ENCODE data around the gene OR11G2. TPM values are rescaled to one million over a fixed set of nuclear protein-coding genes. Genes with fewer than 3 reads are reported as not detected.
A peak's percentile ranks its signal among the peaks of the same experiment; 100 is the strongest.
"Not testable (repeated sequence)": the region's sequence is repeated elsewhere in the genome, so short reads cannot be mapped to it uniquely, and the experiment has no call there.

Gene OR11G2
- polyA plus RNA-seq, 2 of the 4 experiments (the other 2 are of a cell fraction) = not detected

DNA sequence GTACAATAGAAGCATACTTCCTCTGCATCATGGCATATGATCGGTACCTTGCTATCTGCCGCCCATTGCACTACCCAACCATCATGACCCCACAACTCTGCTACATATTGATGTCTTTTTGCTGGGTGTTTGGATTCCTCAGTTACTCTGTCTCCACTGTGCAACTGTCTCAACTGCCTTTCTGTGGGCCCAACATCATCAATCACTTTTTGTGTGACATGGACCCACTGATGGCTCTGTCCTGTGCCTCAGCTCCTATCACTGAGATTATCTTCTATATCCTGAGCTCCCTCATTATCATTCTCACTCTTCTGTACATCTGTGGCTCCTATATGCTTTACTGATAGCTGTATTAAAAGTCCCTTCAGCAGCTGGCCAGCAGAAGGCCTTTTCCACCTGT is 18.9 kb downstream of the OR11G2 start:
- Histone ChIP-seq H3K4me3 (no peak overlapping the region), H3K27ac (no peak overlapping the region), H3K4me2 (no peak overlapping the region), H3K4me1 (no peaks in the 10 kb centered on the region), H3K9me3 (peaks cover under 1% of the 10 kb centered on the region; the same call in 1 of the 3 replicates)
- ATAC-seq = no peak
- FAIRE-seq = no peak
- ChIA-PET POLR2A (no interaction called here), CTCF (no interaction called here)
- 77% methylated on average over 2 of the region's 2 CpGs for WGBS (ENCODE audit: missing lambda C conversion rate)
- TF ChIP-seq BHLHE40 (IDR thresholded peaks at IDR 0.05; ENCODE audit: low read depth, low read length) (no peak), ESRRA (IDR thresholded peaks at IDR 0.05; ENCODE audit: borderline replicate concordance, low read length) (no peak)
- DNase-seq (ENCODE audit: low read depth in 1 of 2, low spot score in 1 of 2) = no peak

DNA sequence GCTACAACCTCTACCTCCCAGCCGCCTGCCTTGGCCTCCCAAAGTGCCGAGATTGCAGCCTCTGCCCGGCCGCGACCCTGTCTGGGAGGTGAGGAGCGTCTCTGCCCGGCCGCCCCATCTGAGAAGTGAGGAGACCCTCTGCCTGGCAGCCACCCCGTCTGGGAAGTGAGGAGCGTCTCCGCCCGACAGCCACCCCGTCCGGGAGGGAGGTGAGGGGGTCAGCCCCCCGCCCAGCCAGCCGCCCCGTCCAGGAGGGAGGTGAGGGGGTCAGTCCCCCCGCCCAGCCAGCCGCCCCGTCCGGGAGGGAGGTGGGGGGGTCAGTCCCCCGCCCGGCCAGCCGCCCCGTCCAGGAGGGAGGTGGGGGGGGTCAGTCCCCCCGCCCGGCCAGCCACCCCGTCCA is 21.7 kb downstream of the OR11G2 start:
- CTCF ChIA-PET; H3K4me3 ChIP-seq; H3K4me2 ChIP-seq; ATAC-seq; POLR2A ChIA-PET; H3K9me3 ChIP-seq; DNase-seq (ENCODE audit: low read depth in 1 of 2, low spot score in 1 of 2); FAIRE-seq; H3K4me1 ChIP-seq; H3K27ac ChIP-seq: not testable (repeated sequence)
- no CpG with 5 or more reads among the region's 28 CpGs for WGBS (ENCODE audit: missing lambda C conversion rate)

DNA sequence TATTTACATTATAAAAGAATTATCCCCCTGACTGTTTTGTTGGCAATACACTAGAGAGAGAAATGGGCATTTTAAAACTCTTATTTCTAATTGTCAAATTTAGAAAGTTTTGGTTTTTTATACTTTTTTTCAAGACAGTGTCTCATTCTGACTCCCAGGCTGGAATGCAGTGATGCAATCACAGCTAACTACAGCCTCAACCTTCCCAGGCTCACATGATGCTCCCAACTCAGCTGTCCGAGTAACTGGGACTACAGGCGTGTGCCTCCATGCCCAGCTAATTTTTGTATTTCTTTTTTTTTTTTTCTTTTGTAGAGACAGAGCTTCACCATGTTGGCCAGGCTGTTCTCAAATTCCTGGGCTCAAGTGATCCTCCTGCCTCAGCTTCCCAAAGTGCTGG is 24.5 kb downstream of the OR11G2 start:
- Histone ChIP-seq H3K9me3 (0 out of 3 replicates have a peak, but pooled peaks cover 2% of the 10 kb centered on the region), H3K27ac (no peak overlapping the region), H3K4me3 (no peak overlapping the region), H3K4me2 (no peak overlapping the region), H3K4me1 (peaks cover 14% of the 10 kb centered on the region)
- DNase-seq (ENCODE audit: low read depth in 1 of 2, low spot score in 1 of 2) (no peak), ATAC-seq (no peak), FAIRE-seq (no peak)
- 49% methylated on average over 2 of the region's 2 CpGs for WGBS (ENCODE audit: missing lambda C conversion rate)
- TF ChIP-seq CEBPB (IDR thresholded peaks at IDR 0.05) (0 out of 4 replicates have a peak, but pooled peaks of 1 of the 2 experiments have one; percentile 12), CBX2 (IDR thresholded peaks at IDR 0.05; ENCODE audit: borderline replicate concordance, low read depth) (no peak), TFCP2L1 (CRISPR knock-in tag; IDR thresholded peaks at IDR 0.05) (no peak), HEYL (CRISPR knock-in tag; IDR thresholded peaks at IDR 0.05) (no peak)
- TF ChIP-seq, protein P1, sequence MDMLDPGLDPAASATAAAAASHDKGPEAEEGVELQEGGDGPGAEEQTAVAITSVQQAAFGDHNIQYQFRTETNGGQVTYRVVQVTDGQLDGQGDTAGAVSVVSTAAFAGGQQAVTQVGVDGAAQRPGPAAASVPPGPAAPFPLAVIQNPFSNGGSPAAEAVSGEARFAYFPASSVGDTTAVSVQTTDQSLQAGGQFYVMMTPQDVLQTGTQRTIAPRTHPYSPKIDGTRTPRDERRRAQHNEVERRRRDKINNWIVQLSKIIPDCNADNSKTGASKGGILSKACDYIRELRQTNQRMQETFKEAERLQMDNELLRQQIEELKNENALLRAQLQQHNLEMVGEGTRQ (IDR thresholded peaks at IDR 0.05) = no peak
- TF ChIP-seq, protein P2, sequence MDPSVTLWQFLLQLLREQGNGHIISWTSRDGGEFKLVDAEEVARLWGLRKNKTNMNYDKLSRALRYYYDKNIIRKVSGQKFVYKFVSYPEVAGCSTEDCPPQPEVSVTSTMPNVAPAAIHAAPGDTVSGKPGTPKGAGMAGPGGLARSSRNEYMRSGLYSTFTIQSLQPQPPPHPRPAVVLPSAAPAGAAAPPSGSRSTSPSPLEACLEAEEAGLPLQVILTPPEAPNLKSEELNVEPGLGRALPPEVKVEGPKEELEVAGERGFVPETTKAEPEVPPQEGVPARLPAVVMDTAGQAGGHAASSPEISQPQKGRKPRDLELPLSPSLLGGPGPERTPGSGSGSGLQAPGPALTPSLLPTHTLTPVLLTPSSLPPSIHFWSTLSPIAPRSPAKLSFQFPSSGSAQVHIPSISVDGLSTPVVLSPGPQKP (IDR thresholded peaks at IDR 0.05; ENCODE audit: low read depth, low read length) = no peak
- TF ChIP-seq, protein P3, sequence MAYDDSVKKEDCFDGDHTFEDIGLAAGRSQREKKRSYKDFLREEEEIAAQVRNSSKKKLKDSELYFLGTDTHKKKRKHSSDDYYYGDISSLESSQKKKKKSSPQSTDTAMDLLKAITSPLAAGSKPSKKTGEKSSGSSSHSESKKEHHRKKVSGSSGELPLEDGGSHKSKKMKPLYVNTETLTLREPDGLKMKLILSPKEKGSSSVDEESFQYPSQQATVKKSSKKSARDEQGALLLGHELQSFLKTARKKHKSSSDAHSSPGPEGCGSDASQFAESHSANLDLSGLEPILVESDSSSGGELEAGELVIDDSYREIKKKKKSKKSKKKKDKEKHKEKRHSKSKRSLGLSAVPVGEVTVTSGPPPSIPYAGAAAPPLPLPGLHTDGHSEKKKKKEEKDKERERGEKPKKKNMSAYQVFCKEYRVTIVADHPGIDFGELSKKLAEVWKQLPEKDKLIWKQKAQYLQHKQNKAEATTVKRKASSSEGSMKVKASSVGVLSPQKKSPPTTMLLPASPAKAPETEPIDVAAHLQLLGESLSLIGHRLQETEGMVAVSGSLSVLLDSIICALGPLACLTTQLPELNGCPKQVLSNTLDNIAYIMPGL (CRISPR knock-in tag; IDR thresholded peaks at IDR 0.05; ENCODE audit: borderline replicate concordance) = no peak
- ChIA-PET POLR2A (no interaction called here), CTCF (no interaction called here)

DNA sequence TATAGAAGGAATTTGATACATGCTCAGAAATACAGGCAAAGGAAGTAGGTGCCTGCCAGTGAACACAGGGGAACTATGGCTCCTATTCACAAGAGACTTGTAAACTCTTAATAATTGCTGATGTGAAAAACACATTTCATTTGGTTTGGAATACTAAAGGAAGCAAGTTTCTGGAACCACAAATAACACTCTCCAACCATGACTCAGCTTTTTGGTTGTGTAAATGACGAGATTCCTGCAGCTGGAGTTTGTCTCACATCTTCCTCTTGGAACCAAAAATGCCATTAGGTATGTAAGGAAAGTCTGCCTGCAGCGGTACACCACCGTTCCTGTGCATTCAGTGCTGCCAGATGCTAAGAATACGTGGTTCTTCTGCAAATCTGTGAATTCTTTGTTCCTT is 28.3 kb downstream of the OR11G2 start:
- H3K27ac ChIP-seq = peak overlapping the region; percentile 50 to 55; a peak in 5 of 6 replicates
- no peak overlapping the region for H3K4me3 ChIP-seq
- H3K4me1 ChIP-seq = peaks cover 14% of the 10 kb centered on the region
- DNase-seq (ENCODE audit: low read depth in 1 of 2, low spot score in 1 of 2) = peak in 1 of 2 experiments; percentile 42
- ChIA-PET CTCF (no interaction called here), POLR2A (no interaction called here)
- peak overlapping the region; percentile 66 for H3K4me2 ChIP-seq
- TF ChIP-seq NFE2L2 (conservative IDR thresholded peaks at IDR 0.05; ENCODE audit: low read length) (peak; percentile 87), HEYL (CRISPR knock-in tag; IDR thresholded peaks at IDR 0.05) (no peak), TFCP2L1 (CRISPR knock-in tag; IDR thresholded peaks at IDR 0.05) (no peak), MAZ (IDR thresholded peaks at IDR 0.05; ENCODE audit: borderline replicate concordance, low read depth, low read length) (no peak), HOXA7 (CRISPR knock-in tag; IDR thresholded peaks at IDR 0.05) (no peak), MAFK (IDR thresholded peaks at IDR 0.05; ENCODE audit: partially characterized antibody) (peak; percentile 95), FOSB (CRISPR knock-in tag; IDR thresholded peaks at IDR 0.05) (no peak)
- TF ChIP-seq, protein P3 (CRISPR knock-in tag; IDR thresholded peaks at IDR 0.05; ENCODE audit: borderline replicate concordance) = no peak
- 0 out of 3 replicates have a peak, but pooled peaks cover 2% of the 10 kb centered on the region for H3K9me3 ChIP-seq
- FAIRE-seq = no peak
- ATAC-seq = peak; percentile 47 to 52; a peak in 4 of 6 replicates
- WGBS (ENCODE audit: missing lambda C conversion rate) = 20% methylated on average over 4 of the region's 4 CpGs

Measured in A549 (cell line).